ENCODE data around the gene ZMIZ1.

ZMIZ1 gene

GRCh38 chr10:79298403-79299244, 229.9 kb downstream of the ZMIZ1 start:
- Histone ChIP-seq H2AFZ (ENCODE audit: low read depth) (no peak overlapping the region), H3K4me3 (IDR thresholded peaks at IDR 0.05; ENCODE audit: insufficient read depth, low read depth, low read length) (no peak overlapping the region), H3K79me2 (ENCODE audit: insufficient read depth, low read depth) (no peaks in the 10 kb centered on the region), H3K9ac (no peak overlapping the region), H3K27ac (no peak overlapping the region), H4K20me1 (ENCODE audit: insufficient read depth) (no peaks in the 10 kb centered on the region), H3K27me3 (ENCODE audit: insufficient read depth, low read depth) (no peaks in the 10 kb centered on the region), H3K4me1 (ENCODE audit: low read depth, poor library complexity, severe bottlenecking) (no peaks in the 10 kb centered on the region), H3K4me2 (no peak overlapping the region), H3K36me3 (ENCODE audit: insufficient read depth) (peaks cover 7% of the 10 kb centered on the region; the same call in 1 of the 2 replicates)
- no peak for TF ChIP-seq CTCF (conservative IDR thresholded peaks at IDR 0.05; ENCODE audit: low read depth, low read length)

GRCh38 chr10:79299397-79300241, 230.9 kb downstream of the ZMIZ1 start:
- peaks cover 7% of the 10 kb centered on the region; the same call in 1 of the 2 replicates for H3K36me3 ChIP-seq (ENCODE audit: insufficient read depth)
- TF ChIP-seq CTCF (conservative IDR thresholded peaks at IDR 0.05; ENCODE audit: low read depth, low read length): no peak
- H3K27ac ChIP-seq: no peak overlapping the region
- no peak overlapping the region for H3K4me3 ChIP-seq (IDR thresholded peaks at IDR 0.05; ENCODE audit: insufficient read depth, low read depth, low read length)
- no peaks in the 10 kb centered on the region for H3K4me1 ChIP-seq (ENCODE audit: low read depth, poor library complexity, severe bottlenecking)
- H3K27me3 ChIP-seq (ENCODE audit: insufficient read depth, low read depth): no peaks in the 10 kb centered on the region
- H4K20me1 ChIP-seq (ENCODE audit: insufficient read depth): no peaks in the 10 kb centered on the region
- no peaks in the 10 kb centered on the region for H3K79me2 ChIP-seq (ENCODE audit: insufficient read depth, low read depth)
- no peak overlapping the region for H2AFZ ChIP-seq (ENCODE audit: low read depth)
- H3K9ac ChIP-seq: no peak overlapping the region
- no peak overlapping the region for H3K4me2 ChIP-seq

GRCh38 chr10:79300711-79301110, 231.9 kb downstream of the ZMIZ1 start:
- Histone ChIP-seq H3K4me1 (ENCODE audit: low read depth, poor library complexity, severe bottlenecking) (no peaks in the 10 kb centered on the region), H3K36me3 (ENCODE audit: insufficient read depth) (peaks cover 3% of the 10 kb centered on the region; the same call in 1 of the 2 replicates), H2AFZ (ENCODE audit: low read depth) (no peak overlapping the region), H3K9ac (no peak overlapping the region), H3K4me3 (IDR thresholded peaks at IDR 0.05; ENCODE audit: insufficient read depth, low read depth, low read length) (no peak overlapping the region), H3K27ac (no peak overlapping the region), H3K79me2 (ENCODE audit: insufficient read depth, low read depth) (no peaks in the 10 kb centered on the region), H3K27me3 (ENCODE audit: insufficient read depth, low read depth) (no peaks in the 10 kb centered on the region), H4K20me1 (ENCODE audit: insufficient read depth) (no peaks in the 10 kb centered on the region), H3K4me2 (no peak overlapping the region)
- no peak for TF ChIP-seq CTCF (conservative IDR thresholded peaks at IDR 0.05; ENCODE audit: low read depth, low read length)

GRCh38 chr10:79301754-79302530, 233.2 kb downstream of the ZMIZ1 start:
- Histone ChIP-seq H3K9ac (no peak overlapping the region), H3K27me3 (ENCODE audit: insufficient read depth, low read depth) (no peaks in the 10 kb centered on the region), H3K79me2 (ENCODE audit: insufficient read depth, low read depth) (no peaks in the 10 kb centered on the region), H3K4me1 (ENCODE audit: low read depth, poor library complexity, severe bottlenecking) (no peaks in the 10 kb centered on the region), H3K36me3 (ENCODE audit: insufficient read depth) (peaks cover 3% of the 10 kb centered on the region; the same call in 1 of the 2 replicates), H3K4me2 (no peak overlapping the region), H4K20me1 (ENCODE audit: insufficient read depth) (no peaks in the 10 kb centered on the region), H2AFZ (ENCODE audit: low read depth) (no peak overlapping the region), H3K27ac (no peak overlapping the region), H3K4me3 (IDR thresholded peaks at IDR 0.05; ENCODE audit: insufficient read depth, low read depth, low read length) (no peak overlapping the region)
- no peak for TF ChIP-seq CTCF (conservative IDR thresholded peaks at IDR 0.05; ENCODE audit: low read depth, low read length)

Measured in KMS-11 (cell line).